ENCODE measurements around the gene SEMA3A. TPM values are rescaled to one million over a fixed set of nuclear protein-coding genes. Genes with fewer than 3 reads are reported as not detected.
A peak's percentile ranks its signal among the peaks of the same experiment; 100 is the strongest.

The SEMA3A gene
- polyA plus RNA-seq, 1 donor: 14.5 TPM

- DNase-seq: no peak
Observed at GRCh38 chr7:84111842-84112241, 82.7 kb downstream of the SEMA3A start.

GRCh38 chr7:84110400-84110799, 84.2 kb downstream of the SEMA3A start:
- DNase-seq: no peak

- no peak for DNase-seq
Observed at GRCh38 chr7:84108787-84109186, 85.8 kb downstream of the SEMA3A start.

- DNase-seq: no peak
Observed at GRCh38 chr7:84108119-84108518, 86.5 kb downstream of the SEMA3A start.

GRCh38 chr7:84107259-84107658, 87.3 kb downstream of the SEMA3A start:
- DNase-seq: no peak

- DNase-seq: no peak
Observed at GRCh38 chr7:84106291-84106690, 88.3 kb downstream of the SEMA3A start.

- DNase-seq: no peak
Observed at GRCh38 chr7:84105586-84105985, 89.0 kb downstream of the SEMA3A start.

- DNase-seq: no peak
Observed at GRCh38 chr7:84104826-84105225, 89.8 kb downstream of the SEMA3A start.

GRCh38 chr7:84102213-84102612, 92.4 kb downstream of the SEMA3A start:
- no peak for DNase-seq

GRCh38 chr7:84100866-84101265, 93.7 kb downstream of the SEMA3A start:
- DNase-seq: no peak

- DNase-seq: no peak
Observed at GRCh38 chr7:84095971-84096370, 98.6 kb downstream of the SEMA3A start.

- DNase-seq: no peak
Observed at GRCh38 chr7:84092207-84092606, 102.4 kb downstream of the SEMA3A start.

GRCh38 chr7:84091318-84091717, 103.3 kb downstream of the SEMA3A start:
- DNase-seq: no peak

GRCh38 chr7:84088802-84089201, 105.8 kb downstream of the SEMA3A start:
- peak; percentile 38 for DNase-seq

GRCh38 chr7:84085998-84086397, 108.6 kb downstream of the SEMA3A start:
- no peak for DNase-seq

- DNase-seq: peak; percentile 72
Observed at GRCh38 chr7:84085147-84085546, 109.4 kb downstream of the SEMA3A start.

GRCh38 chr7:84083846-84084245, 110.7 kb downstream of the SEMA3A start:
- DNase-seq: no peak

- no peak for DNase-seq
Observed at GRCh38 chr7:84081973-84082522, 112.5 kb downstream of the SEMA3A start.

GRCh38 chr7:84077336-84077735, 117.3 kb downstream of the SEMA3A start:
- no peak for DNase-seq

- no peak for DNase-seq
Observed at GRCh38 chr7:84076219-84076618, 118.4 kb downstream of the SEMA3A start.

- DNase-seq: no peak
Observed at GRCh38 chr7:84073186-84073875, 121.3 kb downstream of the SEMA3A start.

- no peak for DNase-seq
Observed at GRCh38 chr7:84070770-84071169, 123.8 kb downstream of the SEMA3A start.

GRCh38 chr7:84069999-84070500, 124.5 kb downstream of the SEMA3A start:
- no peak for DNase-seq

GRCh38 chr7:84069033-84069432, 125.6 kb downstream of the SEMA3A start:
- DNase-seq: no peak

Measured in left kidney (tissue), 2 donors.